Karpas-422 (cell line): ENCODE results near the gene FAM8A1. TPM values are rescaled to one million over a fixed set of nuclear protein-coding genes. Genes with fewer than 3 reads are reported as not detected.
A peak's percentile ranks its signal among the peaks of the same experiment; 100 is the strongest.

Experiments
- DNase-seq: peaks from one replicate; pipeline ENCODE4 v3.0.0-alpha.2; 2015
- H2AFZ ChIP-seq: fragments of 200-600 bp; sonication (generic); 2 replicates; pipeline ENCODE4 v1.6.1; 2014; ENCODE audit warnings: antibody characterized with exemption, low read length, mixed read lengths
- H3K27ac ChIP-seq: fragments of 200-600 bp; sonication (generic); 2 replicates; pipeline ENCODE4 v1.5.1; 2014; ENCODE audit warnings: mild to moderate bottlenecking, low read length, moderate library complexity
- H3K27me3 ChIP-seq: fragments of 200-600 bp; sonication (generic); 2 replicates; pipeline ENCODE4 v1.6.1; 2014; ENCODE audit warnings: low read length, mixed read lengths
- H3K36me3 ChIP-seq: fragments of 200-600 bp; sonication (generic); 2 replicates; pipeline ENCODE4 v1.6.1; 2014; ENCODE audit warnings: low read length, mixed read lengths; ENCODE audit not compliant: insufficient read depth
- H3K4me1 ChIP-seq: fragments of 200-600 bp; sonication (generic); 2 replicates; pipeline ENCODE4 v1.6.1; 2014; ENCODE audit warnings: mild to moderate bottlenecking, low read length, mixed read lengths
- H3K4me2 ChIP-seq: fragments of 200-600 bp; sonication (generic); 2 replicates; pipeline ENCODE4 v1.6.1; 2014; ENCODE audit warnings: low read length, low read depth, mild to moderate bottlenecking; ENCODE audit not compliant: poor library complexity, severe bottlenecking
- H3K4me3 ChIP-seq: fragments of 200-600 bp; sonication (generic); 2 replicates; pipeline ENCODE4 v1.5.1; 2014; ENCODE audit warnings: mild to moderate bottlenecking, antibody characterized with exemption, low read length, mixed read lengths
- H3K79me2 ChIP-seq: fragments of 200-600 bp; sonication (generic); 2 replicates; pipeline ENCODE4 v1.6.1; 2014; ENCODE audit warnings: mild to moderate bottlenecking, low read length, mixed read lengths
- H3K9ac ChIP-seq: fragments of 200-600 bp; sonication (generic); 2 replicates; pipeline ENCODE4 v1.6.0; 2014; ENCODE audit warnings: low read length
- H3K9me2 ChIP-seq: fragments of 200-600 bp; sonication (generic), shearing (Covaris generic); replicated peaks from 2 replicates; pipeline ENCODE4 v1.6.0; 2014; ENCODE audit warnings: mild to moderate bottlenecking, low read length, moderate library complexity; ENCODE audit not compliant: insufficient read depth
- H3K9me3 ChIP-seq: fragments of 300-700, 200-600 bp; sonication (generic); 2 replicates; pipeline ENCODE4 v1.6.1; 2014; ENCODE audit warnings: low read length, mixed read lengths
- H4K20me1 ChIP-seq: fragments of 200-600 bp; sonication (generic); 2 replicates; pipeline ENCODE4 v1.6.1; 2014; ENCODE audit warnings: mild to moderate bottlenecking, antibody characterized with exemption, low read length, low read depth; ENCODE audit not compliant: insufficient read depth
- total RNA-seq: library from RNA; depleted of rRNA; stranded (reverse); fragments of >200 nt; shearing (Covaris generic); gene quantifications from 2 replicates; pipeline ENCODE4 v1.2.3, GENCODE V29; 2014; ENCODE audit warnings: low replicate concordance; rRNA removed

Gene FAM8A1
- 9.7 and 11.0 TPM in 2 replicates for total RNA-seq

- H3K9me3 ChIP-seq, result no peaks in the 10 kb centered on the region
These were observed at the start of gene FAM8A1 for GRCh38 chr6:17599877-17600526. FAM8A1 (plus strand) TSS chr6:17600302; CDS start chr6:17600410, 108 bp downstream.

GRCh38 chr6:17551383-17551958, 48.6 kb upstream of the FAM8A1 start:
- Histone ChIP-seq H3K27ac (no peak overlapping the region), H3K79me2 (no peaks in the 10 kb centered on the region), H3K36me3 (no peaks in the 10 kb centered on the region), H3K9me2 (no peaks in the 10 kb centered on the region), H3K4me2 (no peak overlapping the region), H3K9me3 (no peaks in the 10 kb centered on the region), H2AFZ (no peak overlapping the region), H3K27me3 (peaks cover 2% of the 10 kb centered on the region; the same call in 1 of the 2 replicates), H3K4me1 (no peaks in the 10 kb centered on the region), H3K4me3 (no peak overlapping the region), H3K9ac (no peak overlapping the region), H4K20me1 (no peaks in the 10 kb centered on the region)
- DNase-seq, result no peak

More at GRCh38 chr6:17599877-17600526, at the start of gene FAM8A1:
- peak within 1 kb of the TSS; percentile 92 for H3K9ac ChIP-seq
- no peaks in the 10 kb centered on the region for H3K36me3 ChIP-seq
- peak within 1 kb of the TSS; percentile 90 for H2AFZ ChIP-seq
- H3K79me2 ChIP-seq, result peaks cover 21% of the 10 kb centered on the region
- H3K4me1 ChIP-seq, result peaks cover 27% of the 10 kb centered on the region
- peak within 1 kb of the TSS; percentile 95 for H3K4me2 ChIP-seq
- peak; percentile 98 for DNase-seq
- no peaks in the 10 kb centered on the region for H3K9me2 ChIP-seq
- peak within 1 kb of the TSS; percentile 53 for H3K27ac ChIP-seq
- no peaks in the 10 kb centered on the region for H4K20me1 ChIP-seq
- H3K4me3 ChIP-seq, result peak within 1 kb of the TSS; percentile 73
- no peaks in the 10 kb centered on the region for H3K27me3 ChIP-seq

GRCh38 chr6:17552861-17553260, 47.2 kb upstream of the FAM8A1 start:
- H3K4me2 ChIP-seq, result no peak overlapping the region
- no peak overlapping the region for H2AFZ ChIP-seq
- H3K9me3 ChIP-seq, result no peaks in the 10 kb centered on the region
- no peaks in the 10 kb centered on the region for H3K4me1 ChIP-seq
- H3K4me3 ChIP-seq, result no peak overlapping the region
- H4K20me1 ChIP-seq, result no peaks in the 10 kb centered on the region
- no peaks in the 10 kb centered on the region for H3K79me2 ChIP-seq
- H3K27me3 ChIP-seq, result peaks cover 2% of the 10 kb centered on the region; the same call in 1 of the 2 replicates
- no peak overlapping the region for H3K27ac ChIP-seq
- no peaks in the 10 kb centered on the region for H3K36me3 ChIP-seq
- no peak for DNase-seq
- H3K9ac ChIP-seq, result no peak overlapping the region
- no peaks in the 10 kb centered on the region for H3K9me2 ChIP-seq

GRCh38 chr6:17556014-17556413, 44.1 kb upstream of the FAM8A1 start:
- no peak overlapping the region for H3K4me3 ChIP-seq
- no peak overlapping the region for H2AFZ ChIP-seq
- H3K9ac ChIP-seq, result no peak overlapping the region
- no peaks in the 10 kb centered on the region for H3K9me2 ChIP-seq
- no peaks in the 10 kb centered on the region for H3K9me3 ChIP-seq
- peaks cover 2% of the 10 kb centered on the region; the same call in 1 of the 2 replicates for H3K27me3 ChIP-seq
- DNase-seq, result no peak
- no peaks in the 10 kb centered on the region for H3K4me1 ChIP-seq
- H3K4me2 ChIP-seq, result no peak overlapping the region
- no peaks in the 10 kb centered on the region for H4K20me1 ChIP-seq
- H3K79me2 ChIP-seq, result no peaks in the 10 kb centered on the region
- no peak overlapping the region for H3K27ac ChIP-seq
- H3K36me3 ChIP-seq, result no peaks in the 10 kb centered on the region

- Histone ChIP-seq H3K79me2 (no peaks in the 10 kb centered on the region), H2AFZ (no peak overlapping the region), H3K36me3 (no peaks in the 10 kb centered on the region), H3K27me3 (no peaks in the 10 kb centered on the region), H3K9ac (no peak overlapping the region), H3K9me2 (no peaks in the 10 kb centered on the region), H4K20me1 (no peaks in the 10 kb centered on the region), H3K4me1 (no peaks in the 10 kb centered on the region), H3K27ac (no peak overlapping the region), H3K4me2 (no peak overlapping the region), H3K9me3 (peaks cover 4% of the 10 kb centered on the region; the same call in 1 of the 2 replicates), H3K4me3 (no peak overlapping the region)
- no peak for DNase-seq
These were observed 37.5 kb upstream of the FAM8A1 start for GRCh38 chr6:17562636-17563035.

- no peaks in the 10 kb centered on the region for H3K79me2 ChIP-seq
- no peak overlapping the region for H3K4me2 ChIP-seq
- H3K27me3 ChIP-seq, result no peaks in the 10 kb centered on the region
- no peak for DNase-seq
- no peak overlapping the region for H3K9ac ChIP-seq
- no peaks in the 10 kb centered on the region for H3K9me2 ChIP-seq
- H3K27ac ChIP-seq, result no peak overlapping the region
- peaks cover 4% of the 10 kb centered on the region; the same call in 1 of the 2 replicates for H3K9me3 ChIP-seq
- H3K4me3 ChIP-seq, result no peak overlapping the region
- H2AFZ ChIP-seq, result no peak overlapping the region
- no peaks in the 10 kb centered on the region for H3K4me1 ChIP-seq
- no peaks in the 10 kb centered on the region for H4K20me1 ChIP-seq
- no peaks in the 10 kb centered on the region for H3K36me3 ChIP-seq
These were observed 34.7 kb upstream of the FAM8A1 start for GRCh38 chr6:17565399-17565798.

- Histone ChIP-seq H4K20me1 (no peaks in the 10 kb centered on the region), H3K79me2 (no peaks in the 10 kb centered on the region), H3K36me3 (no peaks in the 10 kb centered on the region), H3K9ac (no peak overlapping the region), H3K4me1 (no peaks in the 10 kb centered on the region), H3K4me3 (no peak overlapping the region), H2AFZ (no peak overlapping the region), H3K9me3 (peaks cover 4% of the 10 kb centered on the region; the same call in 1 of the 2 replicates), H3K4me2 (no peak overlapping the region), H3K27me3 (no peaks in the 10 kb centered on the region), H3K27ac (no peak overlapping the region), H3K9me2 (no peaks in the 10 kb centered on the region)
- DNase-seq, result no peak
These were observed 25.1 kb upstream of the FAM8A1 start for GRCh38 chr6:17574866-17575560.

GRCh38 chr6:17577059-17577458, 23.0 kb upstream of the FAM8A1 start:
- no peaks in the 10 kb centered on the region for H3K79me2 ChIP-seq
- H3K4me1 ChIP-seq, result no peaks in the 10 kb centered on the region
- no peaks in the 10 kb centered on the region for H3K36me3 ChIP-seq
- DNase-seq, result no peak
- no peaks in the 10 kb centered on the region for H4K20me1 ChIP-seq
- H3K27me3 ChIP-seq, result no peaks in the 10 kb centered on the region
- no peak overlapping the region for H3K4me3 ChIP-seq
- no peak overlapping the region for H3K9ac ChIP-seq
- no peak overlapping the region for H2AFZ ChIP-seq
- peaks cover 4% of the 10 kb centered on the region; the same call in 1 of the 2 replicates for H3K9me3 ChIP-seq
- no peak overlapping the region for H3K4me2 ChIP-seq
- no peak overlapping the region for H3K27ac ChIP-seq
- H3K9me2 ChIP-seq, result no peaks in the 10 kb centered on the region
